GM12865 (cell line): ENCODE results near the gene TPCN2.

Experiments
- DNase-seq: peaks from one replicate; pipeline ENCODE4 v3.0.0; 2010; ENCODE audit warnings: low read depth
- H3K4me3 ChIP-seq: 2 replicates; pipeline ENCODE4 v1.5.1; 2011; ENCODE audit warnings: mild to moderate bottlenecking, low read depth, low read length, control low read depth
- CTCF ChIP-seq: IDR thresholded peaks from 2 replicates; pipeline ENCODE4 v1.5.1; 2011; ENCODE audit warnings: low read length, control low read depth, low read depth, inconsistent platforms; ENCODE audit not compliant: insufficient read depth; ENCODE audit errors: missing control alignments

The TPCN2 gene

GRCh38 chr11:69156673-69157155 is 108.0 kb downstream of the TPCN2 start:
- DNase-seq, result no peak
- no peak for TF ChIP-seq CTCF
- peak overlapping the region; percentile 63 for H3K4me3 ChIP-seq

GRCh38 chr11:69157156-69157821 is 108.6 kb downstream of the TPCN2 start:
- TF ChIP-seq CTCF, result no peak
- H3K4me3 ChIP-seq, result peak overlapping the region; percentile 63
- DNase-seq, result peak; percentile 65

- no peak for TF ChIP-seq CTCF
- no peak for DNase-seq
- H3K4me3 ChIP-seq, result peak overlapping the region; percentile 63
Observed at GRCh38 chr11:69157822-69158231, 109.1 kb downstream of the TPCN2 start.

- DNase-seq, result no peak
- no peak for TF ChIP-seq CTCF
Observed at GRCh38 chr11:69158301-69159149, 109.8 kb downstream of the TPCN2 start.

GRCh38 chr11:69159150-69159852 is 110.6 kb downstream of the TPCN2 start:
- H3K4me3 ChIP-seq, result no peak overlapping the region
- DNase-seq, result no peak
- no peak for TF ChIP-seq CTCF

More at GRCh38 chr11:69158301-69159149, 109.8 kb downstream of the TPCN2 start:
- H3K4me3 ChIP-seq, result no peak overlapping the region

- TF ChIP-seq CTCF, result no peak
- H3K4me3 ChIP-seq, result no peak overlapping the region
- no peak for DNase-seq
Observed at GRCh38 chr11:69160296-69161116, 111.8 kb downstream of the TPCN2 start.
